Omental fat pad (tissue), 4 donors: ENCODE measurements around the gene GOLT1B. TPM values are rescaled to one million over a fixed set of nuclear protein-coding genes. Genes with fewer than 3 reads are reported as not detected.

Source experiments
- ATAC-seq: fragments of 150-250 bp; one replicate; pipeline ENCODE4 v1.9.1; 2016; ENCODE audit warnings: mild to moderate bottlenecking, moderate library complexity; ENCODE audit not compliant: low FRiP score
- DNase-seq: peaks from one replicate; pipeline ENCODE4 v3.0.0-alpha.2; 2019; ENCODE audit warnings: low spot score
- total RNA-seq, 4 donors: library from RNA; depleted of rRNA; stranded (reverse); fragments of >200 nt; gene quantifications; one replicate each; pipeline ENCODE4 v1.1.0, GENCODE V29; 2016
- TF ChIP-seq, protein P1 (sequence below), 3 donors: fragments of 450-650 bp; IDR thresholded peaks; one replicate each; pipeline ENCODE4 v1.5.1; 2016 to 2017; ENCODE audit warnings: antibody characterized with exemption in 3 of 3, mild to moderate bottlenecking in 3 of 3, moderate library complexity in 2 of 3

The GOLT1B gene
- total RNA-seq, 4 donors from 2014 or later: 22.0 to 39.0 (median 26.6) TPM

GRCh38 chr12:21475552-21475951, 26.0 kb upstream of the GOLT1B start:
- TF ChIP-seq, protein P1, sequence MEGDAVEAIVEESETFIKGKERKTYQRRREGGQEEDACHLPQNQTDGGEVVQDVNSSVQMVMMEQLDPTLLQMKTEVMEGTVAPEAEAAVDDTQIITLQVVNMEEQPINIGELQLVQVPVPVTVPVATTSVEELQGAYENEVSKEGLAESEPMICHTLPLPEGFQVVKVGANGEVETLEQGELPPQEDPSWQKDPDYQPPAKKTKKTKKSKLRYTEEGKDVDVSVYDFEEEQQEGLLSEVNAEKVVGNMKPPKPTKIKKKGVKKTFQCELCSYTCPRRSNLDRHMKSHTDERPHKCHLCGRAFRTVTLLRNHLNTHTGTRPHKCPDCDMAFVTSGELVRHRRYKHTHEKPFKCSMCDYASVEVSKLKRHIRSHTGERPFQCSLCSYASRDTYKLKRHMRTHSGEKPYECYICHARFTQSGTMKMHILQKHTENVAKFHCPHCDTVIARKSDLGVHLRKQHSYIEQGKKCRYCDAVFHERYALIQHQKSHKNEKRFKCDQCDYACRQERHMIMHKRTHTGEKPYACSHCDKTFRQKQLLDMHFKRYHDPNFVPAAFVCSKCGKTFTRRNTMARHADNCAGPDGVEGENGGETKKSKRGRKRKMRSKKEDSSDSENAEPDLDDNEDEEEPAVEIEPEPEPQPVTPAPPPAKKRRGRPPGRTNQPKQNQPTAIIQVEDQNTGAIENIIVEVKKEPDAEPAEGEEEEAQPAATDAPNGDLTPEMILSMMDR (IDR thresholded peaks at IDR 0.05): no peak
- no peak for ATAC-seq

GRCh38 chr12:21476949-21477348, 24.6 kb upstream of the GOLT1B start:
- no peak for DNase-seq
- TF ChIP-seq, protein P1 (IDR thresholded peaks at IDR 0.05): no peak
- no peak for ATAC-seq

More at GRCh38 chr12:21475552-21475951, 26.0 kb upstream of the GOLT1B start:
- no peak for DNase-seq

- ATAC-seq (no peak), DNase-seq (no peak)
- TF ChIP-seq, protein P1 (IDR thresholded peaks at IDR 0.05): no peak
Measured at GRCh38 chr12:21478756-21479455, 22.7 kb upstream of the GOLT1B start.

GRCh38 chr12:21483531-21483930, 18.1 kb upstream of the GOLT1B start:
- no peak for DNase-seq
- no peak for ATAC-seq
- TF ChIP-seq, protein P1 (IDR thresholded peaks at IDR 0.05): no peak

DNA sequence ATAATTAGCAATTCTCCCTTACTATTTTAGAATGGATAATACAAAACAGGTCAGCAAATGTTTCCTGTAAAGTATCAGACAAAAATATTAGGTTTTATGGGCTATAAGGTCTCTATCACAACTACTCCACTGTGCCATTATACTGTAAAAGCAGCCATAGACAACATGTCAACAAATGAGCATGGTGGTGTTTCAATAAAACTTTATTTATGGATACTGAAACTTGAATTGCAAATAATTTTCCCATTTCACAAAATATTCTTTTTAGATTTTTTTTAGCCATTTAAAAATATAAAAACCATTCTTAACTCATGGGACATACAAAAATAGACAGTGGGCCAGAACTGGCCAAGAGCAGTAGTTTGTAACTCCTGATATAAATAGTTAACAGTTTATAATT, 15.6 kb upstream of the GOLT1B start:
- DNase-seq: no peak
- no peak for ATAC-seq
- TF ChIP-seq, protein P1 (IDR thresholded peaks at IDR 0.05): no peak

- TF ChIP-seq, protein P1 (IDR thresholded peaks at IDR 0.05): no peak
- ATAC-seq (no peak), DNase-seq (no peak)
Measured at GRCh38 chr12:21499765-21500164, 1.8 kb upstream of the GOLT1B start.

GRCh38 chr12:21500786-21501257, 767 bp upstream of the GOLT1B start:
- ATAC-seq: no peak
- TF ChIP-seq, protein P1 (IDR thresholded peaks at IDR 0.05): no peak
- DNase-seq: no peak
